Measurements from ENCODE around the gene ISYNA1.
A peak's percentile ranks its signal among the peaks of the same experiment; 100 is the strongest.

ISYNA1 gene

DNA sequence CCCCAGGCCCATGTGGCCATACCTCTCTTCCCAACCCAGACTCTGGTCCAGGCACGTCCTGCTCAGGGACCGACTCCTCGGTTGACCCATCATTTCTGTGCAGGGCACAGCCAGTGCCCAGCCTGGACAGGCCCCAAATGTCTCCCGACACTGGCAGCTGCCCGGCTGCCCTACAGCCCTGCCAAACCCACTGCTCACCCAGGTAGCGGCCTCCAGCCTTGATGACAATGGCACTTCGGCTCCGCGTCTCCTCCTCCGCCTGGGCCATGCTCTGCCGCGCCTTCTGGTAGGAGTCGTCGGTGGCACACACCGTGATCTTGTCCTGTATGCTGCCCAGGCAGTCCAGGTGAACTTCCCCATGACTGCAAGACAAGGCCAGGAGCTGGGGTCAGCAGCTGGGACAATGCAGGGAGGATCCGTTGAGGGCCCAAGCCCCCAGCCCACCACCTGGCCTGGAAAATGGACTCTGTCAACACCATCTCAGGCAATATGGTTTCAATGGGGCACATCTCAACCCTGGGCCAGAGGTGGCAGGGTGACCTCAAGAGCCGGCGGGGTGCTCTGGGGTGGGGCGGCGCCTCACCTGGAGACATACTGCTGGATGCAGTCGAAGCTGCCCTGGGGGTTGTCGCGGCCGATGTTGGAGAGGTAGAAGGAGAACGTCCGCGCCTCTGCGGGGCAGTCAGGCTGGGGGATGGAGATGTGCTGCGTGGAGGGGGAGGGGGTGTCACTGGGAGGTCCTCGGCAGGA, 27.5 kb upstream of the ISYNA1 start:
- Histone ChIP-seq H4K20me1 (ENCODE audit: insufficient read depth, low read length, poor library complexity, severe bottlenecking) (peaks cover 22% of the 10 kb centered on the region), H3K9ac (ENCODE audit: low read depth, low read length, poor library complexity, severe bottlenecking) (peak overlapping the region; percentile 36), H3K4me2 (ENCODE audit: low read depth, low read length, poor library complexity, severe bottlenecking) (peak overlapping the region; percentile 49), H3K9me3 (ENCODE audit: insufficient read depth, low read depth, low read length) (no peaks in the 10 kb centered on the region), H3K79me2 (ENCODE audit: insufficient read depth, low read length) (peaks cover 26% of the 10 kb centered on the region; the same call in 1 of the 2 replicates), H3K9me2 (replicated peaks; ENCODE audit: low read depth, low read length) (no peaks in the 10 kb centered on the region), H3K4me1 (ENCODE audit: insufficient read depth, low read length, poor library complexity, severe bottlenecking) (peaks cover 4% of the 10 kb centered on the region), H3K36me3 (ENCODE audit: insufficient read depth, low read length) (peaks cover 46% of the 10 kb centered on the region; the same call in 1 of the 2 replicates), H2AFZ (ENCODE audit: low read length) (no peak overlapping the region), H3F3A (ENCODE audit: low read depth) (no peaks in the 10 kb centered on the region), H3K4me3 (ENCODE audit: low read length, poor library complexity, severe bottlenecking) (no peak overlapping the region), H3K27me3 (ENCODE audit: insufficient read depth, low read length, poor library complexity, severe bottlenecking) (no peaks in the 10 kb centered on the region)
- TF ChIP-seq, protein P1, sequence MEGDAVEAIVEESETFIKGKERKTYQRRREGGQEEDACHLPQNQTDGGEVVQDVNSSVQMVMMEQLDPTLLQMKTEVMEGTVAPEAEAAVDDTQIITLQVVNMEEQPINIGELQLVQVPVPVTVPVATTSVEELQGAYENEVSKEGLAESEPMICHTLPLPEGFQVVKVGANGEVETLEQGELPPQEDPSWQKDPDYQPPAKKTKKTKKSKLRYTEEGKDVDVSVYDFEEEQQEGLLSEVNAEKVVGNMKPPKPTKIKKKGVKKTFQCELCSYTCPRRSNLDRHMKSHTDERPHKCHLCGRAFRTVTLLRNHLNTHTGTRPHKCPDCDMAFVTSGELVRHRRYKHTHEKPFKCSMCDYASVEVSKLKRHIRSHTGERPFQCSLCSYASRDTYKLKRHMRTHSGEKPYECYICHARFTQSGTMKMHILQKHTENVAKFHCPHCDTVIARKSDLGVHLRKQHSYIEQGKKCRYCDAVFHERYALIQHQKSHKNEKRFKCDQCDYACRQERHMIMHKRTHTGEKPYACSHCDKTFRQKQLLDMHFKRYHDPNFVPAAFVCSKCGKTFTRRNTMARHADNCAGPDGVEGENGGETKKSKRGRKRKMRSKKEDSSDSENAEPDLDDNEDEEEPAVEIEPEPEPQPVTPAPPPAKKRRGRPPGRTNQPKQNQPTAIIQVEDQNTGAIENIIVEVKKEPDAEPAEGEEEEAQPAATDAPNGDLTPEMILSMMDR (conservative IDR thresholded peaks at IDR 0.05; ENCODE audit: low read length): no peak
- no peak for TF ChIP-seq EZH2phosphoT487 (IDR thresholded peaks at IDR 0.05; ENCODE audit: borderline replicate concordance)

DNA sequence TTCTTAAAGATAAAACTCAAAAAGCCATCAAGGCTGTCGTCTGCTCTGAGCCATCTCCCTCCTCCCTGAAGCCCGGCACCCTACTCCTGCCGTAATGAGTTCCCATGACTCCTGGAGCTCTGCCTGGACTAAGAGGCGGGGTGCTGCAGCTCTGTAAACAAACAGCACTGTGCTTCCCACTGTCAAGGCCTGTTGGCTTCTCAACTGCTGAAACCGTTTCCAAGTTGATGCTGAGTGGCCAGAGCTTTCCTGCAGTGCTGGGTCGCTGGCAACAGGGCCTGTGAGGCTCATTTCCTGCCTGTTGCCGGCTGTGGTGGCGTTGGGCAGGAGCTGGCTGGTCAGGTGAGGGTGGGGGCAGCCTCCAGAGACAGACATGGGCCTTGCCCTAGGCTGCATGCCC, 26.7 kb upstream of the ISYNA1 start:
- H3K79me2 ChIP-seq (ENCODE audit: insufficient read depth, low read length): peaks cover 26% of the 10 kb centered on the region; the same call in 1 of the 2 replicates
- H3K27me3 ChIP-seq (ENCODE audit: insufficient read depth, low read length, poor library complexity, severe bottlenecking): no peaks in the 10 kb centered on the region
- no peaks in the 10 kb centered on the region for H3K9me2 ChIP-seq (replicated peaks; ENCODE audit: low read depth, low read length)
- H3K9ac ChIP-seq (ENCODE audit: low read depth, low read length, poor library complexity, severe bottlenecking): peak overlapping the region; percentile 60
- no peak overlapping the region for H2AFZ ChIP-seq (ENCODE audit: low read length)
- peaks cover 4% of the 10 kb centered on the region for H3K4me1 ChIP-seq (ENCODE audit: insufficient read depth, low read length, poor library complexity, severe bottlenecking)
- no peak for TF ChIP-seq EZH2phosphoT487 (IDR thresholded peaks at IDR 0.05; ENCODE audit: borderline replicate concordance)
- TF ChIP-seq, protein P1 (conservative IDR thresholded peaks at IDR 0.05; ENCODE audit: low read length): no peak
- no peaks in the 10 kb centered on the region for H3K9me3 ChIP-seq (ENCODE audit: insufficient read depth, low read depth, low read length)
- peaks cover 48% of the 10 kb centered on the region; the same call in 1 of the 2 replicates for H3K36me3 ChIP-seq (ENCODE audit: insufficient read depth, low read length)
- H3K4me2 ChIP-seq (ENCODE audit: low read depth, low read length, poor library complexity, severe bottlenecking): peak overlapping the region; percentile 49
- no peaks in the 10 kb centered on the region for H3F3A ChIP-seq (ENCODE audit: low read depth)
- no peak overlapping the region for H3K4me3 ChIP-seq (ENCODE audit: low read length, poor library complexity, severe bottlenecking)
- H4K20me1 ChIP-seq (ENCODE audit: insufficient read depth, low read length, poor library complexity, severe bottlenecking): peaks cover 15% of the 10 kb centered on the region

DNA sequence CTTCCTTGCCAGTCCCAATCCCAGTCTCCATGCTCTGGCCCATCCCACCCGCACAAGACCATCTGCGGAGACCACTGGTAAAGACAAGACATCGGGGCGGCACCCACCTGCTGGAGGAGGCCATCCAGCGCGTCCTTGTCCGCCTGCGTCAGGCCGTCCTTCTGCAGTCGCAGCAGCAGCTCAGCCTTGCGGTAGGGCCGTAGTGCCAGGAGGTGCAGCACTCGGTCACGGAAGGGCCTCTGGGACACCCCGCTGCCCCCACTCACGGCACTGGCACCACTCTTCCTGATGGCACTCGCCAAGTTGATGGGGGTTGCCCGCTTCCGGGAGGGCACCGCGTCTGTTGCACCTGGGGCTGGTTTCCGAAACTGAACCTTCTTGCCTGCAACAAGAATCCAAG, 23.5 kb upstream of the ISYNA1 start:
- H2AFZ ChIP-seq (ENCODE audit: low read length): no peak overlapping the region
- no peak overlapping the region for H3K4me3 ChIP-seq (ENCODE audit: low read length, poor library complexity, severe bottlenecking)
- H3K4me2 ChIP-seq (ENCODE audit: low read depth, low read length, poor library complexity, severe bottlenecking): no peak overlapping the region
- peaks cover 62% of the 10 kb centered on the region; the same call in 1 of the 2 replicates for H3K36me3 ChIP-seq (ENCODE audit: insufficient read depth, low read length)
- H3K9ac ChIP-seq (ENCODE audit: low read depth, low read length, poor library complexity, severe bottlenecking): no peak overlapping the region
- no peaks in the 10 kb centered on the region for H3K27me3 ChIP-seq (ENCODE audit: insufficient read depth, low read length, poor library complexity, severe bottlenecking)
- no peaks in the 10 kb centered on the region for H3K9me3 ChIP-seq (ENCODE audit: insufficient read depth, low read depth, low read length)
- peaks cover 8% of the 10 kb centered on the region; the same call in 1 of the 2 replicates for H3K79me2 ChIP-seq (ENCODE audit: insufficient read depth, low read length)
- TF ChIP-seq EZH2phosphoT487 (IDR thresholded peaks at IDR 0.05; ENCODE audit: borderline replicate concordance): no peak
- TF ChIP-seq, protein P1 (conservative IDR thresholded peaks at IDR 0.05; ENCODE audit: low read length): no peak
- H3K4me1 ChIP-seq (ENCODE audit: insufficient read depth, low read length, poor library complexity, severe bottlenecking): peaks cover 4% of the 10 kb centered on the region
- H3F3A ChIP-seq (ENCODE audit: low read depth): no peaks in the 10 kb centered on the region
- no peaks in the 10 kb centered on the region for H3K9me2 ChIP-seq (replicated peaks; ENCODE audit: low read depth, low read length)
- H4K20me1 ChIP-seq (ENCODE audit: insufficient read depth, low read length, poor library complexity, severe bottlenecking): no peaks in the 10 kb centered on the region

Measured in Loucy (cell line).